Measurements from ENCODE around the gene ZDHHC8.

ZDHHC8 gene

GRCh38 chr22:20115691-20116375 is 15.8 kb upstream of the ZDHHC8 start, which contains the start of gene RANBP1:
TSS of gene RANBP1 (plus strand) at chr22:20116104. CDS start at chr22:20116185, 81 bp downstream.
- Histone ChIP-seq H3K9me3 (no peaks in the 10 kb centered on the region), H3K36me3 (peaks cover 54% of the 10 kb centered on the region), H3K4me1 (ENCODE audit: control insufficient read depth in 1 of 2, insufficient read depth in 1 of 2, low read depth in 1 of 2, low read length in 1 of 2) (peaks cover 23% of the 10 kb centered on the region in 2 experiments), H3K27me3 (no peaks in the 10 kb centered on the region), H3K27ac (peak within 1 kb of the TSS; percentile 81), H3K4me3 (ENCODE audit: low read depth in 1 of 2, low read length in 1 of 2) (peak within 1 kb of the TSS; percentile 81 to 82)
- no peak for TF ChIP-seq CTCF (IDR thresholded peaks at IDR 0.05)

DNA sequence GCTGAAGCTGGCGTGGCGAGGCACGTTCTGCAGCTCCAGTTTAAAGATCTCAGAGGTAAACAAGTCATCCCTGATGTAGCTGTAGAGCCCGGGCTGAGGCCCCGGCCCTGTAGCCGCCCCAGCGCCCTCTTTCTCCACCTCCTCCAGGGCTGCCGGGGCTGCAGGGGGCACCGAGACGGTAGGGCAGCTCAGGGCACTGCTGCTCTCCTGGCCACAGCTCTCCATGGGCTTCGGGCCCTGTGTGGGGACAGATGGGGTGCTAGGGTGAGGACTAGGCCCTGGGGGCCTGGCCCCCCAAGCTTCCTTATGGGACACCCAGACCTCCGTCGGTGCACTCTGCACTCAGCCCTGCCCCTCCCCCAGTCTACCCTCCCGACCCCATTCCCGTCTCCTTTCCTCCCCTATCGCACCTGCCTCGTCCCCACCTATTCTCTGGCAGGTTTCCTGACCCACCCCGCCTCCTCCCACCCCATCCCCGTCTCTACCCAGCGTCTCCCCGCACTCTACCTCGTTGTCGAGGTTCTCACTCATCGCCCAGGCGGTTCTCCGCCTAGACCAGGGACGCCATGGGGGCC is 15.1 kb upstream of the ZDHHC8 start:
- peaks cover 52% of the 10 kb centered on the region for H3K36me3 ChIP-seq
- no peaks in the 10 kb centered on the region for H3K9me3 ChIP-seq
- no peaks in the 10 kb centered on the region for H3K27me3 ChIP-seq
- no peak for TF ChIP-seq CTCF (IDR thresholded peaks at IDR 0.05)
- peaks cover 23% of the 10 kb centered on the region in 2 experiments for H3K4me1 ChIP-seq (ENCODE audit: control insufficient read depth in 1 of 2, insufficient read depth in 1 of 2, low read depth in 1 of 2, low read length in 1 of 2)
- H3K27ac ChIP-seq = peak overlapping the region; percentile 81
- H3K4me3 ChIP-seq (ENCODE audit: low read depth in 1 of 2, low read length in 1 of 2) = peak overlapping the region; percentile 81 to 82

DNA sequence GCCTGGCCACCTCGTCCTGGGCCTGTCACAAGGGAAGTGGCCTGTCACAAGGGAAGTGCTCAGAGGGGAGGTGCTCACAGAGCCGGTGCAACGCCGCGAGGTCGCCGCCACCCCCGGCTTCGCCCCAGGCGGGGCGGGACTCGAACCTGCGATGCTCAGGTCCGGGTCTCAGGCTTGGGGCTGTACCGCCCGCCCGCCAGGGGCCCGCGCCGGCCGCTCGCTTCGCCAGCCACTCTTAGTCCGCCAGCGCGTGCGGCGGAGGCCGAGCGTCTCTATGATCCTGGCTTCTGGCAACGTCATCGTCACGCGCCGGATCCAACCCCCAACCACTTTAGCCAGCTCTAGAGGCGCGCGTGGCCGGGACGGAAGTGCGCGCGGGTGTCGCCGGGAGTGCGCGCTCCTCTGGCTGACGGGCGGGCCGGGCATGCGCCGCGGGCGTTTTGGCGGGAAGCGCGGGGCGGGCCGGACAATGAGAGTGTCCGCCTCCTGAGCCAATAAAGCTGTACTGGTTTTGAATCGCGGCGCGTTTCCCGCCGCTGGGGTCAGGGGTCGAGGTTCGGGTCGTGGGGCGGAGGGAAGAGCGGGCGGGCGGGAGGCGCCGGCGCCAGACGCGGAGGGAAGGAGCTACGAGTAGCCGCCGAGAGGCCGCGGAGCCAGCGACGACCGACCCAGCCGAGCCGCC is 14.5 kb upstream of the ZDHHC8 start, which contains the start of gene TRMT2A:
TRMT2A (minus strand) TSS at position 276 of the 682 bp plus-strand sequence. CDS start 320 bp downstream, outside the sequence.
- peak within 1 kb of the TSS; percentile 81 for H3K27ac ChIP-seq
- H3K36me3 ChIP-seq = peaks cover 47% of the 10 kb centered on the region
- peaks cover 23% of the 10 kb centered on the region in 2 experiments for H3K4me1 ChIP-seq (ENCODE audit: control insufficient read depth in 1 of 2, insufficient read depth in 1 of 2, low read depth in 1 of 2, low read length in 1 of 2)
- no peaks in the 10 kb centered on the region for H3K27me3 ChIP-seq
- peak within 1 kb of the TSS; percentile 81 to 82 for H3K4me3 ChIP-seq (ENCODE audit: low read depth in 1 of 2, low read length in 1 of 2)
- peak; percentile 54 for TF ChIP-seq CTCF (IDR thresholded peaks at IDR 0.05)
- H3K9me3 ChIP-seq = no peaks in the 10 kb centered on the region

- Histone ChIP-seq H3K9me3 (no peaks in the 10 kb centered on the region), H3K27ac (peak overlapping the region; percentile 81), H3K4me3 (ENCODE audit: low read depth in 1 of 2, low read length in 1 of 2) (peak overlapping the region; percentile 81 to 82), H3K4me1 (ENCODE audit: control insufficient read depth in 1 of 2, insufficient read depth in 1 of 2, low read depth in 1 of 2, low read length in 1 of 2) (peaks cover 23% of the 10 kb centered on the region in 2 experiments), H3K36me3 (peaks cover 46% of the 10 kb centered on the region), H3K27me3 (no peaks in the 10 kb centered on the region)
- no peak for TF ChIP-seq CTCF (IDR thresholded peaks at IDR 0.05)
Observed at GRCh38 chr22:20117633-20118299, 13.8 kb upstream of the ZDHHC8 start.

- H3K27me3 ChIP-seq = no peaks in the 10 kb centered on the region
- peaks cover 23% of the 10 kb centered on the region in 2 experiments for H3K4me1 ChIP-seq (ENCODE audit: control insufficient read depth in 1 of 2, insufficient read depth in 1 of 2, low read depth in 1 of 2, low read length in 1 of 2)
- no peak for TF ChIP-seq CTCF (IDR thresholded peaks at IDR 0.05)
- peak overlapping the region; percentile 81 for H3K27ac ChIP-seq
- H3K36me3 ChIP-seq = peaks cover 40% of the 10 kb centered on the region
- peak overlapping the region; percentile 81 to 82 for H3K4me3 ChIP-seq (ENCODE audit: low read depth in 1 of 2, low read length in 1 of 2)
- H3K9me3 ChIP-seq = no peaks in the 10 kb centered on the region
Observed at GRCh38 chr22:20118300-20119020, 13.1 kb upstream of the ZDHHC8 start.
